Measurements from ENCODE around the gene TCAP. TPM values are rescaled to one million over a fixed set of nuclear protein-coding genes. Genes with fewer than 3 reads are reported as not detected.

TCAP gene
- total and polyA plus RNA-seq, 2 donors from 2014 or later: 1.5 to 1.7 TPM

DNA sequence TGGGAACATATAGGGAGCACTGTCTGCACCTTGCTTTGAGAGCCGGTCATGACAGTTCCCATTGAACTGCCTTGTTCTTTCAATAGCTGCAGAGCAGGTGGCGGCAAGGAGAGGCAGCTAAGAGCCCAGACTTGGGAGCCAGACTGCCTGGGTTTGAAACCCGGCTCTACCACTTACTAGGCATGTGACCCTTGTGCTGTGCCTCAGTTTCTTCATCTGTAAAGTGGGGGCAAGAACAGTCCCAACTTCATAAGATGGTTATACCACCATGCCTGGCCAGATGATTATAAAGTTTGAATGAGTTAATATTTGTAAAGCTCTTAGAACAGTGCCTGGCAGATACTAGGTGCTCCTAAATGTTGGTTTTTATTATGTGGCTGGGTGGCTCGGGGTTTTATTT lies 49.1 kb downstream of the TCAP start:
- peaks cover 0 to 5% (median 0%) of the 10 kb centered on the region in 3 donors for H3K4me1 ChIP-seq (ENCODE audit: control insufficient read depth in 2 of 3, insufficient read depth in 2 of 3, low read depth in 1 of 3, low read length in 3 of 3)
- TF ChIP-seq, protein P1, sequence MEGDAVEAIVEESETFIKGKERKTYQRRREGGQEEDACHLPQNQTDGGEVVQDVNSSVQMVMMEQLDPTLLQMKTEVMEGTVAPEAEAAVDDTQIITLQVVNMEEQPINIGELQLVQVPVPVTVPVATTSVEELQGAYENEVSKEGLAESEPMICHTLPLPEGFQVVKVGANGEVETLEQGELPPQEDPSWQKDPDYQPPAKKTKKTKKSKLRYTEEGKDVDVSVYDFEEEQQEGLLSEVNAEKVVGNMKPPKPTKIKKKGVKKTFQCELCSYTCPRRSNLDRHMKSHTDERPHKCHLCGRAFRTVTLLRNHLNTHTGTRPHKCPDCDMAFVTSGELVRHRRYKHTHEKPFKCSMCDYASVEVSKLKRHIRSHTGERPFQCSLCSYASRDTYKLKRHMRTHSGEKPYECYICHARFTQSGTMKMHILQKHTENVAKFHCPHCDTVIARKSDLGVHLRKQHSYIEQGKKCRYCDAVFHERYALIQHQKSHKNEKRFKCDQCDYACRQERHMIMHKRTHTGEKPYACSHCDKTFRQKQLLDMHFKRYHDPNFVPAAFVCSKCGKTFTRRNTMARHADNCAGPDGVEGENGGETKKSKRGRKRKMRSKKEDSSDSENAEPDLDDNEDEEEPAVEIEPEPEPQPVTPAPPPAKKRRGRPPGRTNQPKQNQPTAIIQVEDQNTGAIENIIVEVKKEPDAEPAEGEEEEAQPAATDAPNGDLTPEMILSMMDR (IDR thresholded peaks at IDR 0.05; ENCODE audit: borderline replicate concordance, extremely low read depth, insufficient read depth): no peak
- intact Hi-C loops (cut with DNase I): no loop called here
- no peaks in the 10 kb centered on the region for H3K9me3 ChIP-seq (ENCODE audit: control insufficient read depth in 2 of 3, insufficient read depth in 1 of 3, low read length in 3 of 3)
- H3K4me3 ChIP-seq (ENCODE audit: low read length in 3 of 3): no peak overlapping the region
- FAIRE-seq (no peak), DNase-seq (peak in 1 of 5 donors; percentile 12)
- no peak overlapping the region for H3K9ac ChIP-seq (ENCODE audit: low read length in 3 of 3)
- no peak overlapping the region for H3K27ac ChIP-seq (ENCODE audit: low read depth in 2 of 2, low read length in 2 of 2)
- no peaks in the 10 kb centered on the region for H3K27me3 ChIP-seq (ENCODE audit: control insufficient read depth, insufficient read depth, low read length)
- peaks cover 2 to 68% (median 30%) of the 10 kb centered on the region in 3 donors for H3K36me3 ChIP-seq (ENCODE audit: control insufficient read depth in 2 of 3, insufficient read depth in 3 of 3, low read length in 3 of 3)

DNA sequence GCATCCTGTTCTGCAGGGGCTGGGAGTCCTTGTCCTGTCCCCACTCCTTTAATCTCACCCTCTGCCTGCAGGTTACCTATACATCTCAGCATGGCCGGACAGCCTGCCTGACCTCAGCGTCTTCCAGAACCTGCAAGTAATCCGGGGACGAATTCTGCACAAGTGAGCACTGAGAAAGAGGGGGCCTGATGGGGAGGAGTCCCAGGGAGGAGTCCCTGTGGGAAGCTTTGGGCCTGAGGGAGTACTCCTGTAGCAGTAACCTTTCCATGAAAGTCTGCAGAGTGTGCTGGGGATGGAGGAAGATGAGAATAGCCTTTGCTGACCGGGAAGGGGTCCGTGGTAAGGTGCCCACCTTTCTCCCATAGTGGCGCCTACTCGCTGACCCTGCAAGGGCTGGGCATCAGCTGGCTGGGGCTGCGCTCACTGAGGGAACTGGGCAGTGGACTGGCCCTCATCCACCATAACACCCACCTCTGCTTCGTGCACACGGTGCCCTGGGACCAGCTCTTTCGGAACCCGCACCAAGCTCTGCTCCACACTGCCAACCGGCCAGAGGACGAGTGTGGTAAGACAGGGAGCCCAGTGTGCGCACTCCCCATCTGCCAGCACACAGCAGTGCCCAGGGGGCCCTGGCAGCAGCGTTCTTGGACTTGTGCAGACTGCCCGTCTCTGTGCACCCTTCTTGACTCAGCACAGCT lies 50.4 kb downstream of the TCAP start:
- no peak for DNase-seq
- Histone ChIP-seq H3K4me3 (ENCODE audit: low read length in 3 of 3) (no peak overlapping the region), H3K27me3 (ENCODE audit: control insufficient read depth, insufficient read depth, low read length) (no peaks in the 10 kb centered on the region), H3K9ac (ENCODE audit: low read length in 3 of 3) (no peak overlapping the region), H3K27ac (ENCODE audit: low read depth in 2 of 2, low read length in 2 of 2) (no peak overlapping the region), H3K36me3 (ENCODE audit: control insufficient read depth in 2 of 3, insufficient read depth in 3 of 3, low read length in 3 of 3) (peaks cover 2 to 68% (median 24%) of the 10 kb centered on the region in 3 donors), H3K9me3 (ENCODE audit: control insufficient read depth in 2 of 3, insufficient read depth in 1 of 3, low read length in 3 of 3) (no peaks in the 10 kb centered on the region), H3K4me1 (ENCODE audit: control insufficient read depth in 2 of 3, insufficient read depth in 2 of 3, low read depth in 1 of 3, low read length in 3 of 3) (peaks cover 0 to 10% (median 0%) of the 10 kb centered on the region in 3 donors)
- intact Hi-C loops (cut with DNase I): no loop called here
- no peak for FAIRE-seq
- TF ChIP-seq, protein P1 (IDR thresholded peaks at IDR 0.05; ENCODE audit: borderline replicate concordance, extremely low read depth, insufficient read depth): no peak

Other genes with a start within 250 kb of the TCAP start
- gene MED1, start 214.1 kb upstream of the TCAP start, total RNA-seq: 34.6 TPM
- gene MED1, start 214.1 kb upstream of the TCAP start, polyA plus RNA-seq (ENCODE audit: insufficient read depth, low read depth, low replicate concordance): 7.1 TPM
- 55.3 TPM for gene CDK12, start 203.9 kb upstream of the TCAP start, total RNA-seq
- 5.6 TPM for gene CDK12, start 203.9 kb upstream of the TCAP start, polyA plus RNA-seq (ENCODE audit: insufficient read depth, low read depth, low replicate concordance)
- gene NEUROD2, start 57.4 kb upstream of the TCAP start, total RNA-seq: not detected
- not detected for gene NEUROD2, start 57.4 kb upstream of the TCAP start, polyA plus RNA-seq (ENCODE audit: insufficient read depth, low read depth, low replicate concordance)
- gene PPP1R1B, start 38.4 kb upstream of the TCAP start, total RNA-seq: 31.1 TPM
- gene PPP1R1B, start 38.4 kb upstream of the TCAP start, polyA plus RNA-seq (ENCODE audit: insufficient read depth, low read depth, low replicate concordance): 22.9 TPM
- gene STARD3, start 28.2 kb upstream of the TCAP start, total RNA-seq: 47.6 TPM
- 32.1 TPM for gene STARD3, start 28.2 kb upstream of the TCAP start, polyA plus RNA-seq (ENCODE audit: insufficient read depth, low read depth, low replicate concordance)
- 8.2 TPM for gene PNMT, start 3.1 kb downstream of the TCAP start, total RNA-seq
- 2.0 TPM for gene PNMT, start 3.1 kb downstream of the TCAP start, polyA plus RNA-seq (ENCODE audit: insufficient read depth, low read depth, low replicate concordance)
- 48.5 TPM for gene PGAP3, start 22.7 kb downstream of the TCAP start, total RNA-seq
- 33.8 TPM for gene PGAP3, start 22.7 kb downstream of the TCAP start, polyA plus RNA-seq (ENCODE audit: insufficient read depth, low read depth, low replicate concordance)
- gene ERBB2, start 34.7 kb downstream of the TCAP start, total RNA-seq: 186 TPM
- gene ERBB2, start 34.7 kb downstream of the TCAP start, polyA plus RNA-seq (ENCODE audit: insufficient read depth, low read depth, low replicate concordance): 76.5 TPM
- 51.6 TPM for gene MIEN1, start 65.2 kb downstream of the TCAP start, total RNA-seq
- gene MIEN1, start 65.2 kb downstream of the TCAP start, polyA plus RNA-seq (ENCODE audit: insufficient read depth, low read depth, low replicate concordance): 186 TPM
- 72.5 TPM for gene GRB7, start 72.6 kb downstream of the TCAP start, total RNA-seq
- gene GRB7, start 72.6 kb downstream of the TCAP start, polyA plus RNA-seq (ENCODE audit: insufficient read depth, low read depth, low replicate concordance): 20.9 TPM
- 10.2 TPM for gene IKZF3, start 199.0 kb downstream of the TCAP start, total RNA-seq
- gene IKZF3, start 199.0 kb downstream of the TCAP start, polyA plus RNA-seq (ENCODE audit: insufficient read depth, low read depth, low replicate concordance): 0.09 TPM
- not detected for gene ZPBP2, start 202.9 kb downstream of the TCAP start, total RNA-seq
- not detected for gene ZPBP2, start 202.9 kb downstream of the TCAP start, polyA plus RNA-seq (ENCODE audit: insufficient read depth, low read depth, low replicate concordance)